GM12801 (cell line): ENCODE measurements around the gene SMOC2.

Source experiments
- CTCF ChIP-seq: IDR thresholded peaks from one replicate; pipeline ENCODE4 v1.5.1; 2011; ENCODE audit warnings: control low read depth; ENCODE audit not compliant: insufficient read length; ENCODE audit errors: extremely low read depth

The SMOC2 gene

GRCh38 chr6:168578036-168578435 is 137.1 kb downstream of the SMOC2 start:
- no peak for TF ChIP-seq CTCF

- TF ChIP-seq CTCF = no peak
Measured at GRCh38 chr6:168581236-168581635, 140.3 kb downstream of the SMOC2 start.

- no peak for TF ChIP-seq CTCF
Measured at GRCh38 chr6:168581706-168582105, 140.7 kb downstream of the SMOC2 start.

- TF ChIP-seq CTCF = no peak
Measured at GRCh38 chr6:168582571-168582981, 141.6 kb downstream of the SMOC2 start.

- no peak for TF ChIP-seq CTCF
Measured at GRCh38 chr6:168583126-168583525, 142.1 kb downstream of the SMOC2 start.

GRCh38 chr6:168583821-168584220 is 142.8 kb downstream of the SMOC2 start:
- TF ChIP-seq CTCF = no peak

GRCh38 chr6:168584249-168584648 is 143.3 kb downstream of the SMOC2 start:
- TF ChIP-seq CTCF = no peak

- TF ChIP-seq CTCF = no peak
Measured at GRCh38 chr6:168584671-168585070, 143.7 kb downstream of the SMOC2 start.
